COR-L47 (cell line): ENCODE data around the gene SSC4D.

Source experiments
- DNase-seq: peaks from one replicate; lab custom pipeline; 2025; lab: John Stamatoyannopoulos, UW

SSC4D gene

DNA sequence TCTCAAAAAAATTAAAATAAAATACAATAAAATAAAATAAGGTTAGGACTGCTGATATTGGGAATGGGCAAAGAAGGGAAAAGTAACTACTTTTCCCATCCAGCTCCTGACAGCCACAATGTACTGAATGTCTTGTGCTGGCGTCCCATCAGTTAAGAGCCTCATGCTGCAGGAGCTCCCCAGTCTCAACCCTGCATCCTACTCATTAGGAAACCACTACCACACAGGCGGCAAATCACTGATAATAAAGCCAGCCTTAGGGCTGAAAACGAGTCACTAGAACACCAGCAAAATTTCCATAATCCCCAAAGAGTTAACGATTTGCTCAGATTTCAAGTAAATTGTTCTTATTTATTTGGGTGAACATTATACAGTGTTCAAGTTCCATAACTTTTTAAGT lies 55.0 kb downstream of the SSC4D start:
- no peak for DNase-seq

- no peak for DNase-seq
Measured at GRCh38 chr7:76353744-76354143, 55.8 kb downstream of the SSC4D start.

DNA sequence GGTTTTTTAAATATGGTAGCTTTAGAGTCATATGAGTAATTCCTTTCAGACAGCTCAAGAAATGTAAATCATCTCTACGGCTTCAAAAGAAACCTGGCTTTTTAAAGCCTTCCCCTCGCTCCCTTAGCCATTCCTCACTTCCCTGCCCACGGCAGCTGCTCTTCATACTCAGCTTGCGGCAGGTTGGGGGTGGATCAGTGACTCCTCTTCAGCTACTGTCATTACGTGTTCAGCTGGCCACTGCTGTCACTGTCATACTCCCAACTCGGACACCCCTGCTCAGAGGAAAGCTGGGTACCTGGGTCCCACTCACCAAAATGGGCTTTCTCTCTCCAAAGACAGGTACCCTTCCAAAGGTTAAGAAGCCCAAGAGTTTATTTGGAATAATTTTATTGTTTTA lies 57.3 kb downstream of the SSC4D start:
- DNase-seq = no peak

DNA sequence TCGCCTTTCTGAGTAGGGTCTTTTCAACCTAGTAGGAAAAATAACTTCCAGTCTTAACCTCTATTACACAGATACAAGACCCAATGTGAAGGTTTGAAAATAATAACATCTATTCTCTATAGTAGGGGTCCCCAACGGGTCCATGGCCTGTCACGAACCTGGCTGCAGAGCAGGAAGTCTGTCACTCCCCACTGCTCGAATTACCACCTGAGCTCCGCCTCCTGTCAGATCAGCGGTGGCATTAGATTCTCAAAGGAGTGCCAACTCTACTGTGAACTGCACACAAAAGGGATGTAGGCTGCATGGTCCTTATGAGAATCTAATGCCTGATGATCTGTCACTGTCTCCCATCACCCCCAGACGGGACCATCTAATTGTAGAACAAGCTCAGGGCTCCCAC lies 58.1 kb downstream of the SSC4D start:
- DNase-seq = no peak

DNA sequence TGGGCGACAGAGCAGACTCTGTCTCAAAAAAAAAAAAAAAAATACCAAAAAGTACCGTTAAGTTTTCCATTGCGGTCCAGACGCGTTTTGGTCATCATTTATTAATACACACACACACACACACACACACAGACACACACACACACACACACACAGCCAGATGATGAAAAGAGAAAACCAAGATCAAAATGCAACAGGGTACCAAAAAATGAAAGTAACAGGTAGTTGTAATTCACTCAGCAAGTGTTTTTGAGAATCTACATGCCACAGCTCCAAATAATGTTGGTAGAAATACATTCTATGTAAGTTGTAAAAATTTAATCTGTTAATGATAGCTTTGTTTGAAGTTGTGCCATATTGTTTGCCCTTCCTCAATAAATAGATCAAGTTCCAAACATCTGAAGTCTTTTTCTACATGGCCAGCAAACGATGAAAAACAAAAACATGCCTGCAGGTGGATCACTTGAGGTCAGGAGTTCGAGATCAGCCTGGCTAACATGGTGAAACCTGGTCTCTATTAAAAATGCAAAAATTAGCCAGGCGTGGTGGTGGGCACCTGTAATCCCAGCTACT lies 60.1 kb downstream of the SSC4D start:
- no peak for DNase-seq

GRCh38 chr7:76347710-76348109 lies 61.8 kb downstream of the SSC4D start:
- DNase-seq = no peak

DNA sequence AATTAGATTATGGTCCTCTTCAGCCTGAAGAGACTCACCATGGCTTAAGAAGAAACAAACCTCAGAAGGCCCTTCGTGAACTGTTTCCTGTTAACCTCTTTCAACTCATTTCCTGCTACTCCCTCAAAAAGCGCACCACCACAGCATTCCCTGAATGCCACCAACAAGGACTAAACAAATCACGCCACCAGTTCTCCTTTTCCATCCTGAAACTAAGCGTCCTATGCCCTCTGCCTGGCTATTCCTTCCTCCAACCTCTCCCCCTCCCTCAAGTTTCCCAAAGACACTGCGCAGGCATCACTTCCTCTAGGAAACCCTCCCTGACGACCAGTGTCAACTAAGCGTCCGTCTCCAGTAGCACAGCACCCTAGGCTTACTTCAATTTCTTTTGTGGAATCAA lies 62.7 kb downstream of the SSC4D start:
- DNase-seq = no peak

- no peak for DNase-seq
Measured at GRCh38 chr7:76346097-76346496, 63.4 kb downstream of the SSC4D start.

GRCh38 chr7:76343931-76344321 lies 65.6 kb downstream of the SSC4D start:
- DNase-seq = no peak

DNA sequence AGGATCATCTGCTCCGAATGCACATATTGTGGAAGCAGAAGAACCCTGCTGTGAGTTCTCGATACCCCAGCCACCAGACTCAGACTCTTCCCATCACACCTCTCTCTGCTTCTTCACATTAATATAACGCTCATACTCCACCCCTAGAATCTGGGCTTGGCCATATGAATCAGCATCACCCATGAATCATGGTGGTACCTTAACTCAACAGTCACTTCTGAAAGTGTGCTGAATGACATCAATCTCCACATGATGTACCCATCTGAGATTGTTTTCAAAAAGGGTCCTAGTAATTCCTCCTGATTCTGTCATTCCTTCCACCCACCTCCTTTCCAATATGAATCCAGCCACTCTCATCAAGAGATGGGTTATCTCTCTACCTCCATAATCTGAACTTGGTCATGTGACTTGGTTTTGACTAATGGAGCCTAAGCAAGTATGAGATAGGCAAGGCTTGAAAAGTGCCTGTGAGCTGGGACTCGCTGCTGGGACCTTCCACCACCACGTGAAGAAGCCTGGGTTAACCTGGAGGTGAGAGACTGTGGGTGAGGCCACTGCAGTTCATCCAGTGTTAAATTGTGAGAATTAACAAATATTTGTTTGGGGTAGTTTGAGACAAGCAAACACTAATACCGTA lies 66.1 kb downstream of the SSC4D start:
- DNase-seq = no peak

DNA sequence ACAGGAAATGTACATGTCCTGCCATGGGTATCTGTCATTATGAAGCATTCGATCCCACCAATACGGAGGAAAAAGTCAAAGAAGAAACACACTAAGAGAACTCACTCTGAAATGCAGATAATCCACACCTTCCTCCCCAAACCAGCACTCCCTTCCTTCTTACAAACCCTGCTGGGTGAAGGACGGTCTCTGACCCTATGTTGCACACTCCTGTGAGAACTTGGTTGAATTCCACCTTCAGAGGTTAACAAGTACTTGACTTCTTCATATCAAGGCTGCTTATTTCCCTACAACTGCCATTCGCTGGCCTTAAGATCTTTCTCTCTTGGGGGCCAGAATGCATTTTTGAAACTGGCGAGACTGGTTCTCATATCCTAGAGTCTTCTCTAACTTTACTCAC lies 67.3 kb downstream of the SSC4D start:
- no peak for DNase-seq

GRCh38 chr7:76340617-76341131 lies 68.8 kb downstream of the SSC4D start:
- DNase-seq = no peak
